Epithelial cell of esophagus (primary cell): ENCODE measurements around the gene PCBP3.
"Not testable (repeated sequence)": the region's sequence is repeated elsewhere in the genome, so short reads cannot be mapped to it uniquely, and the experiment has no call there.

Experiments
- DNase-seq: peaks from one replicate; pipeline ENCODE4 v3.0.0; 2010; ENCODE audit warnings: low read depth
- H3K4me3 ChIP-seq: 2 replicates; pipeline ENCODE4 v1.5.1; 2011; ENCODE audit warnings: mild to moderate bottlenecking, low read length, control low read depth
- TF ChIP-seq, protein P1 (sequence below): IDR thresholded peaks from 2 replicates; pipeline ENCODE4 v1.5.1; 2011; ENCODE audit warnings: low read depth, mild to moderate bottlenecking, low read length, control low read depth, inconsistent platforms; ENCODE audit not compliant: insufficient read depth; ENCODE audit errors: missing control alignments

Gene PCBP3

DNA sequence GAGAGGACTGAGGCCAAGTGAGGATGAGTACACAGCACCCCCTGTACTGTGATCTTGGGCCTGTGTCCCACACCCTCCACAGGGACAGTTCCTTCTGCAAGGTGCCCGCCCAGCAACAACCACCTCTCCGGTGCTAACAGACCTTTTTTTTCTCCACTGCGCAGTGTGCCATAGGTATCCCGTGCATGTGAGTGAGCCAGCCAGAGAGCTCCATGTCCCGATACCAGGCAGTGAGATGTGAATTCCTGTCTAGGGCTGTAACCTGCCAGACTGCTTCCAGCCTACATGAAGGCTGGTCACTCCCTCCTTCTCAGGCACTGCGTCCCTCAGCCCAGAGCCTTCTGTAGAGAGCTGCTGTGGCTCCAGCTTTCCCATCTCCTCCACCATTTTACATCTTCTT, 56.9 kb downstream of the PCBP3 start:
- TF ChIP-seq, protein P1, sequence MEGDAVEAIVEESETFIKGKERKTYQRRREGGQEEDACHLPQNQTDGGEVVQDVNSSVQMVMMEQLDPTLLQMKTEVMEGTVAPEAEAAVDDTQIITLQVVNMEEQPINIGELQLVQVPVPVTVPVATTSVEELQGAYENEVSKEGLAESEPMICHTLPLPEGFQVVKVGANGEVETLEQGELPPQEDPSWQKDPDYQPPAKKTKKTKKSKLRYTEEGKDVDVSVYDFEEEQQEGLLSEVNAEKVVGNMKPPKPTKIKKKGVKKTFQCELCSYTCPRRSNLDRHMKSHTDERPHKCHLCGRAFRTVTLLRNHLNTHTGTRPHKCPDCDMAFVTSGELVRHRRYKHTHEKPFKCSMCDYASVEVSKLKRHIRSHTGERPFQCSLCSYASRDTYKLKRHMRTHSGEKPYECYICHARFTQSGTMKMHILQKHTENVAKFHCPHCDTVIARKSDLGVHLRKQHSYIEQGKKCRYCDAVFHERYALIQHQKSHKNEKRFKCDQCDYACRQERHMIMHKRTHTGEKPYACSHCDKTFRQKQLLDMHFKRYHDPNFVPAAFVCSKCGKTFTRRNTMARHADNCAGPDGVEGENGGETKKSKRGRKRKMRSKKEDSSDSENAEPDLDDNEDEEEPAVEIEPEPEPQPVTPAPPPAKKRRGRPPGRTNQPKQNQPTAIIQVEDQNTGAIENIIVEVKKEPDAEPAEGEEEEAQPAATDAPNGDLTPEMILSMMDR: no peak
- no peak for DNase-seq
- H3K4me3 ChIP-seq: no peak overlapping the region

DNA sequence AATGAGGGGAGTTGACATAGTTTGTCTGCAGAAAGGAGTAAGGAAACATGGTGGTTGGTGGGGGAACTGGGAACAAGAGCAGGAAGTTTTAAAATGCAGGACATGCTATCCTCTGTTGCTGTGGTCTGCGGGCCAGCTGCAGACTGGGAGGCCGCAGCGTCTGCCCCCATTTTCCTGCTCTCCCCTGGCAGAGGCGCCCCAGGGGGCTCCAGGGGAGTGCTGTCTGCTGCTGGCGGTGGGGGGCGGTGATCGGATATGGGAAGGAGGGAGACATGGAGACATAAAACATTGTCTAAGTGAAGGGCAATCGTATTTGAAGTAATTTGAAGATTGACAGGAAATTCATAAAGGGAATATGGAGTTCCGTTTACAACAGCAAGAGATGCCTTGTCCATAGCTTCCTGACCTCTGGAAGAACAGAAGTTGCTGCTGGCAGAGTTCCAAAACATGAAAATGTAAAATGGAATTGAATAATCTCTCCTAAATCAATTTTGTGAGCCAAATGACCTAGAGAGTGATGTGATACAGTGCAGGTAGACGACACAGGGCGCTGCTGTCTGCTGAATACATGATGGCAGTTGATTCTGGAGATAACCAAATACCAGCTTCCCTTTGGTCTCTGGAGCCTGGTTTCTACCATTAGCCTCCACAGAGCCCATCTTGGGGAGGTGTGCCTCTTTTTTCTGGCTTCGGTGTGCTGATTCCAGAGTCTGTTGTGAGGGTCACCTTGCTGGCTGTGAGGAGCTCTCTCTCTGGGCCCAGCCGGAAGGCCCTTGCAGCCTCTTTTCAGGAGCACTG, 61.0 kb downstream of the PCBP3 start:
- DNase-seq: no peak
- TF ChIP-seq, protein P1: no peak

DNA sequence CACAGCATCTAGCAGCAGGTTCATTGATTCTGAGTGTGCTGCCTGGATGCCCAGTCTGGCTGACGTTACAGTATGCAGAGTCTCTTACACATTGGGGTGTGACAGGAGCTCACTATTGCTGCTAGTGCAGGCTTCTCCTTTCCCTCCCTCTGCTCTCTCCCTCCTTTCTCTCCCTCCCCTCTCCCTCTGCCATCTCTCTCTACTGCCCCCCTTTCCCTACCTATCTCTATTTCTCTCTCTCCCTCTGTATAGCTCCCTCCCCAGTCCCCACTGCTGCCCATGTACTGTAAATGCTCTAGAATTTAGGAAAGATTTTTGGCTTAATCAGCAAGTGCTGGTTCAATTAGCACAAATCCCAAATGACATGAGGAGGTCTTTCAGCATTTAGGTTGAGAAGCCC, 62.8 kb downstream of the PCBP3 start:
- no peak for DNase-seq
- TF ChIP-seq, protein P1: no peak
- H3K4me3 ChIP-seq: no peak overlapping the region

More for the DNA sequence above, 61.0 kb downstream of the PCBP3 start:
- no peak overlapping the region for H3K4me3 ChIP-seq

DNA sequence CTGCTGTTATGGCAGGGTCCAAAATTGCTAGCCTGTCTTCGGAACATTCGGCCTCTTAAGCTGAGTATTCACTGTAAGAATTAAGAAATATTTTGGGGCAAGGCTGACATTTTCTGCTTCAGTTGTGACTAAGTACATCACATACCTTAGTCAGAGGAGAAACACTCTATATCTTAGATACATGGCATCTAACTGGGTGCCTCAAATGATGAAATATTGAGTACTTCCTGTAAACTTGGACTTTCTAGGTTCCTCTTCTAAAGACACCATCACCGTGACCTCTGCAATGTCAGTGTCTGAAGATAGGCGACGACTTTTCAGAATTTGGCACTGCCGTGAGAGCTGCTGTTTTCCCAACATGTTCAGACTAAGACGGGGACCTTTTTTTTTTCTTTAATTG, 65.6 kb downstream of the PCBP3 start:
- no peak for DNase-seq
- TF ChIP-seq, protein P1: no peak
- no peak overlapping the region for H3K4me3 ChIP-seq

DNA sequence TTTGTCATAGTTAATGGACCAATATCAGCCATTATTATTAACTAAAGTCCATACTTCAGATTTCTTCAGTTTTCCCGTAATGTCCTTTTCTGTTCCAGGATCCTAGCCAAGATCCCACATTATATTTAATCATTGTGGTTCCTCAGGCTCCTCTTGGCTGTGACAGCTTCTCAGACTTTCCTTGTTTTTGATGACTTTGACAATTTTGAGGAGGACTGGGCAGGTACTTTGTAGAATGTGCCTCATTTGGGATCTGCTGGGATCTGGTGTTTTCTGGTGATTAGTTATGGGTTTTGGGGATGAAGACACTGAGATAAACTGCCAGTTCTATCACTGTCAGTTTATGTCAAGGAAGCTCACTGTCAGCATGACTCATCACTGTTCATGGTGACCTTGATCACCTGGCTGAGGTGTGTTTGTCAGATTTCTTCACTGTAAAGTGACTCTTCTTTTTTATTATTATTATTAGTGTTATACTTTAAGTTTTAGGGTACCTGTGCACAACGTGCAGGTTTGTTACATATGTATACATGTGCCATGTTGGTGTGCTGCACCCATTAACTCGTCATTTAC, 66.3 kb downstream of the PCBP3 start:
- DNase-seq: peak; percentile 11
- TF ChIP-seq, protein P1: no peak
- no peak overlapping the region for H3K4me3 ChIP-seq

DNA sequence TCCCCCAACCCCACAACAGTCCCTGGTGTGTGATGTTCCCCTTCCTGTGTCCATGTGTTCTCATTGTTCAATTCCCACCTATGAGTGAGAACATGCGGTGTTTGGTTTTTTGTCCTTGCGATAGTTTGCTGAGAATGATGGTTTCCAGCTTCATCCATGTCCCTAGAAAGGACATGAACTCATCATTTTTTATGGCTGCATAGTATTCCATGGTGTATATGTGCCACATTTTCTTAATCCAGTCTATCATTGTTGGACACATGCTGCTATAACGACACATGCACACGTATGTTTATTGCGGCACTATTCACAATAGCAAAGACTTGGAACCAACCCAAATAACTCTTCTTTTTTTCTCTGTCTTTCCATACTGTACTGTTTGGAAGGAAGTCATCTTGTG, 66.8 kb downstream of the PCBP3 start:
- not testable (repeated sequence) for H3K4me3 ChIP-seq, DNase-seq

DNA sequence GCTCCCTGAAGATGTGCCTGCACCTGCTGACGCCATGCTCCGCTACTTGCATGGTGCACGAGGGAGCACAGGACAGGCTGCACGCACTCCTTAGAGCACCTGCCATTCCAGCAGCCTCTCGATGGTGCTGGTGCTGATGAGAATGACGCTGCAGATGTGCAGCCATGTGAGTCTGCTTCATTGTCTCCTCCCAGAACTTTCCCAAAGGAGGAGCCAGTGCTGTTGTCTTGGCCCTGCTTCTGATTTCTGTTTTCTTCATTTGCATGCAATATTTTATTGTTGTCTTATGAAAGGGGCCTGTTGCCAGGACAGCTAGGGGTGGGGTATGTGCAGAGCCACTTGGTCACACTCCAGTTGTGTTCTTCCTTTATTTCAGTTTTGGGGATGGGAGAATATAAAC, 70.1 kb downstream of the PCBP3 start:
- H3K4me3 ChIP-seq: no peak overlapping the region
- TF ChIP-seq, protein P1: no peak

More for the DNA sequence above, 70.1 kb downstream of the PCBP3 start:
- DNase-seq: no peak
